PC-3 (cell line): ENCODE results near the gene SLC15A1. TPM values are rescaled to one million over a fixed set of nuclear protein-coding genes. Genes with fewer than 3 reads are reported as not detected.

Experiments used
- ATAC-seq: fragments of 200-7000 bp; cut with Tn5 transposase; 2 replicates; pipeline ENCODE4 v1.9.1; 2020; ENCODE audit warnings: mild to moderate bottlenecking, moderate library complexity
- BruUV-seq: library from RNA; stranded (reverse); fragments of 400-500 nt; replicated peaks from 2 replicates; lab custom pipeline; 2021; lab: Mats Ljungman, UMichigan
- CTCF ChIA-PET: fragments of 300-600 bp; sonication (Branson Sonifier 250); formaldehyde crosslinking; loops from one replicate; lab custom pipeline; 2022; ENCODE audit warnings: antibody characterized with exemption; lab: Charles Lee
- POLR2A ChIA-PET: fragments of 300-600 bp; sonication (Branson Sonifier 250); formaldehyde crosslinking; loops from one replicate; lab custom pipeline; 2022; ENCODE audit warnings: antibody characterized with exemption; ENCODE audit not compliant: unreplicated experiment; lab: Charles Lee
- DNase-seq: peaks from one replicate; pipeline ENCODE4 v3.0.0-alpha.2; 2015
- H2AFZ ChIP-seq: fragments of 300-600 bp; sonication (generic); 2 replicates; pipeline ENCODE4 v1.6.0; 2016; ENCODE audit warnings: antibody characterized with exemption, low read length
- H3F3A ChIP-seq: fragments of 300-600 bp; sonication (generic); one replicate; pipeline ENCODE4 v1.6.0; 2017; ENCODE audit warnings: antibody characterized with exemption, low read length, control low read depth, mild to moderate bottlenecking; ENCODE audit not compliant: unreplicated experiment
- H3K27ac ChIP-seq: fragments of 300-600 bp; sonication (generic); 2 replicates; pipeline ENCODE4 v1.5.1; 2016; ENCODE audit warnings: mild to moderate bottlenecking, low read length
- H3K27me3 ChIP-seq: fragments of 300-600 bp; sonication (generic); 2 replicates; pipeline ENCODE4 v1.6.1; 2016; ENCODE audit warnings: low read length, mixed read lengths
- H3K36me3 ChIP-seq: fragments of 300-600 bp; sonication (generic); 2 replicates; pipeline ENCODE4 v1.6.1; 2016; ENCODE audit warnings: low read depth, mixed run types, low read length, mixed read lengths
- H3K4me1 ChIP-seq: fragments of 300-600 bp; sonication (generic); 2 replicates; pipeline ENCODE4 v1.5.1; 2016; ENCODE audit warnings: low read length; ENCODE audit not compliant: insufficient read depth
- H3K4me2 ChIP-seq: fragments of 300-600 bp; sonication (generic); 2 replicates; pipeline ENCODE4 v1.6.0; 2016; ENCODE audit warnings: low read length
- H3K4me3 ChIP-seq: fragments of 300-600 bp; sonication (generic); 2 replicates; pipeline ENCODE4 v1.5.1; 2016; ENCODE audit warnings: mild to moderate bottlenecking, low read length, mixed read lengths
- H3K79me2 ChIP-seq: fragments of 300-600 bp; sonication (generic); 2 replicates; pipeline ENCODE4 v1.6.1; 2017; ENCODE audit warnings: low read length, mixed read lengths
- H3K9ac ChIP-seq: fragments of 300-600 bp; sonication (generic); 2 replicates; pipeline ENCODE4 v1.6.0; 2016; ENCODE audit warnings: mild to moderate bottlenecking, low read length
- H3K9me2 ChIP-seq: fragments of 300-600 bp; sonication (generic); replicated peaks from 2 replicates; pipeline ENCODE4 v1.6.1; 2016; ENCODE audit warnings: mixed run types, low read length, mixed read lengths
- H3K9me3 ChIP-seq: fragments of 300-600 bp; sonication (generic); 2 replicates; pipeline ENCODE4 v1.6.1; 2016; ENCODE audit warnings: low read length, mixed read lengths
- H4K20me1 ChIP-seq: fragments of 300-600 bp; sonication (generic); 2 replicates; pipeline ENCODE4 v1.6.1; 2016; ENCODE audit warnings: low read length, mixed read lengths
- CTCF ChIP-seq: fragments of 300-600 bp; sonication (generic); conservative IDR thresholded peaks from 2 replicates; pipeline ENCODE4 v1.5.1; 2017; ENCODE audit warnings: antibody characterized with exemption, low read depth, mild to moderate bottlenecking, low read length
- EZH2 ChIP-seq: fragments of 300-600 bp; sonication (generic); IDR thresholded peaks from one replicate; pipeline ENCODE4 v1.6.1; 2017; ENCODE audit warnings: antibody characterized with exemption, mild to moderate bottlenecking, low read length; ENCODE audit not compliant: unreplicated experiment
- EZH2phosphoT487 ChIP-seq: fragments of 300-600 bp; sonication (generic); IDR thresholded peaks from 2 replicates; pipeline ENCODE4 v1.6.1; 2018; ENCODE audit warnings: mild to moderate bottlenecking, antibody characterized with exemption, low read length, borderline replicate concordance
- intact Hi-C: fragments of 100-400 bp; cut with micrococcal nuclease; formaldehyde crosslinking; loops from 2 replicates; pipeline ENCODE4 v1.9.0; 2023
- total RNA-seq: library from RNA; depleted of rRNA; stranded (reverse); fragments of >200 nt; gene quantifications from 2 replicates; pipeline ENCODE4 v1.2.3, GENCODE V29; 2014

Gene SLC15A1
- total RNA-seq, 1 experiment from 2014 or later = 1.7 TPM

GRCh38 chr13:98652721-98653462 lies 99.6 kb downstream of the SLC15A1 start:
- Histone ChIP-seq H3K79me2 (no peaks in the 10 kb centered on the region), H3K4me2 (no peak overlapping the region; the same call in 1 of the 2 replicates), H3K36me3 (no peaks in the 10 kb centered on the region), H3K9ac (no peak overlapping the region), H3K4me3 (no peak overlapping the region), H3K27ac (no peak overlapping the region), H3K4me1 (peaks cover 22% of the 10 kb centered on the region), H3K9me3 (no peaks in the 10 kb centered on the region), H4K20me1 (no peaks in the 10 kb centered on the region), H3F3A (no peaks in the 10 kb centered on the region), H3K9me2 (no peaks in the 10 kb centered on the region), H3K27me3 (no peaks in the 10 kb centered on the region), H2AFZ (no peak overlapping the region)
- CTCF ChIA-PET = interaction anchor here (0.6 to 1.0 kb wide), 5 partner anchors 14 to 207 kb away, joined by 3 to 5 read pairs (median 3); no protein-coding TSS in a partner anchor
- no peak for DNase-seq
- ATAC-seq = no peak
- BruUV-seq = no TSS peak
- POLR2A ChIA-PET = interaction anchor here (0.6 kb wide), 1 partner anchor 400 kb away, joined by 4 read pairs; no protein-coding TSS in a partner anchor
- intact Hi-C loops = loop anchor here (1.0 to 10.0 kb wide), 3 partner anchors 48 to 208 kb away; no protein-coding TSS in a partner anchor
- TF ChIP-seq CTCF (no peak), EZH2 (no peak), EZH2phosphoT487 (no peak)

- Histone ChIP-seq H3F3A (no peaks in the 10 kb centered on the region), H3K9me2 (no peaks in the 10 kb centered on the region), H3K4me1 (peaks cover 22% of the 10 kb centered on the region), H3K9ac (no peak overlapping the region), H3K4me3 (no peak overlapping the region), H2AFZ (no peak overlapping the region), H3K27me3 (no peaks in the 10 kb centered on the region), H3K4me2 (no peak overlapping the region), H3K36me3 (no peaks in the 10 kb centered on the region), H3K9me3 (no peaks in the 10 kb centered on the region), H3K79me2 (no peaks in the 10 kb centered on the region), H4K20me1 (no peaks in the 10 kb centered on the region), H3K27ac (no peak overlapping the region)
- ChIA-PET CTCF (no interaction called here), POLR2A (no interaction called here)
- TF ChIP-seq EZH2 (no peak), CTCF (no peak), EZH2phosphoT487 (no peak)
- BruUV-seq = no TSS peak
- intact Hi-C loops = loop anchor here (10.0 kb wide), 2 partner anchors 47 to 167 kb away; no protein-coding TSS in a partner anchor
- DNase-seq = no peak
- ATAC-seq = no peak
Observed at GRCh38 chr13:98652276-98652675, 100.2 kb downstream of the SLC15A1 start.

- H3K4me1 ChIP-seq = peaks cover 22% of the 10 kb centered on the region
- no peaks in the 10 kb centered on the region for H4K20me1 ChIP-seq
- H3K27ac ChIP-seq = no peak overlapping the region
- ChIA-PET CTCF (no interaction called here), POLR2A (no interaction called here)
- intact Hi-C loops = loop anchor here (2.0 to 10.0 kb wide), 3 partner anchors 47 to 167 kb away; no protein-coding TSS in a partner anchor
- no peak overlapping the region for H2AFZ ChIP-seq
- H3F3A ChIP-seq = no peaks in the 10 kb centered on the region
- BruUV-seq = no TSS peak
- ATAC-seq (no peak), DNase-seq (no peak)
- H3K27me3 ChIP-seq = no peaks in the 10 kb centered on the region
- H3K79me2 ChIP-seq = no peaks in the 10 kb centered on the region
- no peaks in the 10 kb centered on the region for H3K9me3 ChIP-seq
- no peaks in the 10 kb centered on the region for H3K36me3 ChIP-seq
- H3K9ac ChIP-seq = no peak overlapping the region
- TF ChIP-seq CTCF (no peak), EZH2 (no peak)
- H3K4me3 ChIP-seq = no peak overlapping the region
- no peaks in the 10 kb centered on the region for H3K9me2 ChIP-seq
- no peak overlapping the region for H3K4me2 ChIP-seq
Observed at GRCh38 chr13:98651744-98652143, 100.7 kb downstream of the SLC15A1 start.
